ENCODE data around the gene DAAM1.

Gene DAAM1

DNA sequence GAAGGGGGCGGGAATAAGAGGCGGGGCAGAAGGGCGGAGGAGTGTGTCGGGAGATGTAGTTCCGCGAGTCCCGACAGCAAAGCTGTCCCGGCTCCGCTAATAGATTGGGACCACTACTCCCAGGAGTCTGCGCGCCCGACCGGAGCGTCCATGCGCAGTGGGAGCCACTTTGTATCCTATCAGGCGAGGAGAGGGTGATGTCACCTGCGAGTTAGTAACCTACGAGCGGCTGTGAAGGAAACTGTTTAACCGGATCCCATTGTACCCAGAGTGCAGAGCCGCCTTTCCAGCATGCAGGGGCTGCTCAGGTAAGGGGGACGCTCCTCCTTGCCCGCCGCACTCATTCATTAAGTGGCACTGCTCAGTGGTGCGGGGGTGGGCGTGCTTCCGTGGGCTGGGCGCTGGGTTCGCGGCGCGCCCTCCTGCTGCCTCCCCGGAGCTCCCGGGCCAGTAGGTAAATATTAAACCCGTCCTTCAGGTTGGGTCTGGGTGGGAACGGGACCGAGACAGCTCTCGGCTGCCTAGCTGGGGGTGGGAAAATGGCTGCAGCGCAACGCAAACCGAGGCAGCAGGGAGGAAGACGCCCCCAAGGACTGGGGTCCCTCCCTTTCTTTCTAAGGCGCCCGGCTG lies at the start of gene DAAM1:
Gene DAAM1, plus strand, starts transcription at position 207 of the 630 bp plus-strand sequence. CDS start 74,811 bp downstream, outside the sequence.
- peak; percentile 97 for DNase-seq (ENCODE audit: low spot score)

DNA sequence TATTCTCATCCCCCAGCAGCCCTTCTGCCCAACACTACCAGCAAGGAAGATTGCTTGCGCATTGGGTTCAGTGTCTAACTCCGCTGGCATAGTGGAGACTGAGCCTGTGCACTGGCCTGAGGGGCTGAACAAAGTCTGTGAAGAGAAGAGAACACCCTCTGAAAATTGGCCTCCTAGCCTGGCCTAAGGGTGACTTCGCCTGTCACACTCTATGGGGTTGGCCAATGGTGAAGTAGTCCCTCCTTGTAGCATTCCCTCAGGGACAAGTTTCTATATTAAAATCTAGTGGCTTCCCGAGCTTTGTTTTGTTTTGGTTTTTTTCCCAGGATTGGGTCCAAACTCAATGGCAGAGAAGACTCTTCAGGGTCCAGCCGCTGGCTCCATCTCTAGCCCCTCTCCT lies 49.1 kb upstream of the DAAM1 start:
- no peak for DNase-seq (ENCODE audit: low spot score)

DNA sequence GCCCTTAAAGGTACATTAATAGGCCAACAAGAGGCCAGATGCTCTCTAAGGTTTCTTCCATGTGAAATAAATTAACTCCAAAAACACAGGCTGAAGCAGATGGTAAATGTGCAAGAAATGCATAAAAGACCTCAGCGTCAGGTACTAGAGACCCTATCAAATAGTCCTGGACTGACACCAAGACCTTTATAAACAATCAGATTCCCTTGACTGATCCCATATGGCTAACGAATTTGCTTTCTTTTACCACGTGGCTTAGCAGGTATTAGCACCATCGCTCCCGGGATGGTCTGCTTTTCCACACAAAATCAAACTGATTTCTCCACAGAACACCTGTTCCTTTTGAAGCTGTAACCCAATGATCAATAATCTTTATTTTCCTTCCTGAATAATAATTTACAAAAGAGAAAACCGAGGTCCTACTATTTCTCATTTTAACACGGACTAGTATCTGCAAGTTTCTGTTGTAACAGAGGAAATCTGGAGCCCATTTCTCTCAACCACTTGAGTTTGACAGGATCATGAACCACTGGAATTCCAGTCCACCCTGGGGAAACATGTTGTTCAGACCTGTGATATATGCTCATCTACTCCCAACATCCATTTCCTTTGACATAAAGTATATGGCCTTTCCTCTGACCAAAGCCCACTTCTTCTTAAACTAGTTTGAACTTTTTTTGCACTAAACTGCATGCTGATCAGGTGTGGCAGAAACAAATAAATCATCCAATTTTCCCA lies 48.2 kb upstream of the DAAM1 start:
- DNase-seq (ENCODE audit: low spot score) = no peak

DNA sequence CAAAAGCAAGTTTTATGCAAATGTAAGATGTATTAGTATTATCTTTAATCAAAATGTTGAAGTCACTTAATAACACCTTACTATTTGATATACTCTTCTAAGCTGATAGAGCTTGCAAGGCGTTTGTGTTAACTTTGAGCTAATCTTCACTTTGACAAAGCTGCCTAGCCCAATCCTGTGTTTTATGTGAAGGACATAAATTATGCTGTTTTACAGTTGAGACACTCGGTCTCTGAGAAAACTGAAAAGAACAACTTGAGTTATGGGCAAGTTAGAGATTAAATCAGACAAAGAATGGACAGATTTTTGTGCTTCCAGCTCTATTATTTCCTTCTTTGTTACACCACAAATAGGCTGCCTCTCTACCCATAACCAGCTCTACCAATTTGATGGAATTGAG lies 42.0 kb upstream of the DAAM1 start:
- no peak for DNase-seq (ENCODE audit: low spot score)

DNA sequence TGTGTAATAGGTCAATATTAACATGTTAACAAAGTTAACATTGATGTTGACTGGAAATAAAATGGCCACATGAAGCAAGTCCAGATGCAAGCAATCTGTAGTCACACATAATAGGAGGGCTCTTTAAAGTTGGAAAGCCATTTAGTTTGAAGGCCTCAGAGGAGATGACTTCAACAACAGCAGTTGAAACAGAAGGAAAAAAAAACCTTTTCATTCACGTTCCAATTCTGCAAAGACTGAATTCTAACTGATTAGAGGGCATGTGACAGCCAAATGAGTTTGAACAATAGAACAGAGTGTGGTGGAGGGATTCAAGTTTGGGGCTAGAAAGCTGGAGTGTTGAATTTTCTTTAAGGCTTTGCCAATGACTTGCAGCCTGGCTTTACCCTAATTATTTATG lies 41.5 kb upstream of the DAAM1 start:
- DNase-seq (ENCODE audit: low spot score) = no peak

DNA sequence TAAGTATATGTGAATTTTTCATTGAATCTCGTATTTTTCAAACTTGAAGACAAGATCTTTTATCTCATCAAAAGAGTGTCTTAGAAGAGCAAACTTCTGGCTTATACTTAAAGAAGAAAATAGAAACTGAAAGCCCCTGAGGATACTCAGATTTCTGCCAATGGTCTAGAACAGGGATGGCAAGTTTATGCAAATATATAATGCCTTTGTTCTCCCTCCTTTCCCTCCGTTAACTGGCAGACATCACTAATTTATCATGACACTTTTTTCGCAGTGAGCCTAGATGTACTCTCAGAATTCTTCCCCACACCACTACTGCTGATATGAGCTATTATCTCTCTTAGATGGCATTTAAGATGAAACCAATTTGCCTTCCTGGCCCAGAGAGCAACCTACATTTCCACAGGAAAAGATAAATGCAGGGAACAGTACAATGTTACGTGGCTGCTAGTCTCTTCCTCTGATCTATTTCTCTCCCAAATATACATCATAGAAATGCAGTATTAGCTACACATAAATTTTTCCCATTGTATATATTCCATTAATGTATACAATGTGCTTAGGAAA lies 40.0 kb upstream of the DAAM1 start:
- DNase-seq (ENCODE audit: low spot score) = no peak

DNA sequence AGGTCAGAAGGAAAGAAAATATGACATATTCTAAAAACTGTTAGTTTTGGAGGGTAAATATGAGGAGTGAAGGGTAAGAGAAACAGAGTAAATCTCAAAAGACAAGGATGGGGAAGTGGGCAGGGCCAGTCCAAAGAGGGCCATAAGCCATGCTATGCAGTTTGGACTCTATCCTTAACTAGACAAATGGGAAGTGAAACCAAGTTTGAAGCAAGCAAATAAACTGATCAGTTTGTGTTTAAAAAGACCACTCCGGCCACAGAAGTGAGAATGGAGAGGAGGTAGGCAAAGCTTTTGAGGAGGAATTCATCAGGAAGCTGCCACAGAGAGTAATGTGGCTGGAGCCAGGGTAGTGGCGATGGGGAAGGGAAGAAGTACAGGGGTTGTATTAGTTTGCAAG lies 37.5 kb upstream of the DAAM1 start:
- no peak for DNase-seq (ENCODE audit: low spot score)

DNA sequence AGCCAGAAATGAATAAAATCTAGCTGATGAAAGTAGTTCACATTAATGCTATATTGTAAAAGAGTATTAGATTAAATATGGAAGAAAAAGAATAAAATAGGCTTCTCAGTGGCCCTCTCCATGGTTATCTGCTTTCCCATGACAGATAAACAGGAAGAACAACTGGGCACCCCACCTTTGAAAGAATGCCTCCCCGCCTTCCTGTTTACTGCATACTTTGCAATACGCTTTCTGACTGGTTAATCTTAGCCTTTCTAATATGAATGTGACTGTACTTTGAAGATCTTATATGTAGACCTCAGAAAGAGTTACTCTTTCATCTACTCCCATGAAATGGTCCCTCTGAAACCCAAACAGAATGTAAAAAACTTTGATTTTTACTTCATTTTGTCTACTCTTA lies 34.1 kb upstream of the DAAM1 start:
- DNase-seq (ENCODE audit: low spot score) = no peak

DNA sequence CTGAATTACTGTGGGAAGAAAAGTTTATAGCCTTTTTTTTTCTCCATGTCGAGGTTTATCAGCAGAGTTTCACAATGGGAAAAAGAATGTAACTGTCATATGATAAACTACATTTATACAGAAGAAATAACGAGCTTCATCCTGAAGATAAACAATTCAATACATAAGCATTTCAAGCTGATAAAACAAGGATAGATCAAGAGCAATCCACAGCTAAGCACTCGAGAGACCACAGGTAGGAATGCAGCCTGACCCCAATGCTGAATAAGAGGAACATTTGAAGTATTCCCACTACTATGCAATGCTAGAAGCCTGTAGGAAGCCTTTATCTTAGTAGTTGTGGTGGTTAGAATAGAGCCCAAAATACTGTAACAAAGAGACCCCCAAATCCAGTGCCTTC lies 32.6 kb upstream of the DAAM1 start:
- DNase-seq (ENCODE audit: low spot score) = no peak

DNA sequence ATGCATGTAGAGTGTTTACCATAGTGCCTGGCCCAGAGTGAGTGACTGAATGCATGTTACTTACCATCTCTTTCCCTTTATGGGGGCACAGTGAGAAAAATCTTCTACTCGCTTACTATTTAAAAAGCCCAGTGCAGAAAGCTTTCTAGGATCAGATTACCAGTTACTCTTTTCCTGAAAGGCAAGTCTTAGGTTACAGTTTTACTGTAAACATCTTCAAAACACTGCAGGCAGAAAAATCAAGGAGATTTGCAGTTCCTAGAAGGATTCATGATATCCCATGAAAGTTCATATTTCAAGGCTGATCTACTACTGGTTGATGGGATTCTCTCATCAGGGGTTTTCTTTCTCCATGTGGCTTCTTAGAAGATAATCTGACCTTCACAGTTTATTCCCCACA lies 29.3 kb upstream of the DAAM1 start:
- DNase-seq (ENCODE audit: low spot score) = no peak

DNA sequence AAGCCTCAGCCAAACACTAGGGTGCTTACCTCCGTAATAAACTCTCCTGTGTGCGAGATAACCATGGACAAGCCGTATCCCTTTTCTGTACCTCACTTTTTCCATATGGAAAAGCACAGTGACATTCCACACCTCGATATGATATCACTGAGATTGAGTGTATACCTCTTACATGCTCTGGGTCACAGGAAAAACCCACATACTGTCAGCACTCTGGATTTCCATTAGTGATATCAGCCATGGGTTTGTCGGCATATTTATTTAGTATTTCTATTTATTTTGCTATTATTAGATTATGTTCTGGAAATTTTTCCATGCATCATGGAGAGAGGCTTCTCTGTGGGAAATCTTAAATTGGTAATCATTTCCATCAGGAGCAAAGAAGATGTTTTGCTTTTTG lies 28.0 kb upstream of the DAAM1 start:
- no peak for DNase-seq (ENCODE audit: low spot score)

DNA sequence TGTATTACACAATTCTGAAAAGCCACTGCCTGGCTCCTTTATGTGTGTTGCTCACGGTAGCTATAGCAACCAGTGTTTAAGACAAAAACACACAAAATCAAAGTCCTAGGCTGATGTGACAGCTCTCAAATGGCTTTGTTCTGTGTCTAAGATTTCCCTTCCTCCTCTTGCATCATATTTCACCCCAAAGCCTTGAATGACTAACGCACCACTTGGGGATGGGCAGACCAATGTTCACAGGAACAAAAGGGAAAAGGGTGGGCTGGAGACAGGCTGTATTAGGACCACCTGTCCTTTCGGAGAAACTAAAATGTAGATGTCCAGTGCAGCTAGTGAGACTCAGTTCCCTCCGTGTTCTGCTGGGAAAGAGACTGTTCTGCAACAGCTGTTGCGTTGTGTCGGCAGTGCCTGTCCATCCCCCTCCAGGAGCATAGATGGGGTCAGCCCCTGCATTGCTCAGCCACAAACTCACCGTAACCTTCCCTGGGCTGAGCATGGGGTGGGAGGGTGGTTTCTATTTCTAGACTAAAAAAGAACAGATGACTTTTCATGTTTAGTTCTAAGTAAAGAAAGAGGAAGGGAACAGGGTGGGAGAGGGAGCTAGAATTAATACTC lies 26.8 kb upstream of the DAAM1 start:
- DNase-seq (ENCODE audit: low spot score) = no peak

DNA sequence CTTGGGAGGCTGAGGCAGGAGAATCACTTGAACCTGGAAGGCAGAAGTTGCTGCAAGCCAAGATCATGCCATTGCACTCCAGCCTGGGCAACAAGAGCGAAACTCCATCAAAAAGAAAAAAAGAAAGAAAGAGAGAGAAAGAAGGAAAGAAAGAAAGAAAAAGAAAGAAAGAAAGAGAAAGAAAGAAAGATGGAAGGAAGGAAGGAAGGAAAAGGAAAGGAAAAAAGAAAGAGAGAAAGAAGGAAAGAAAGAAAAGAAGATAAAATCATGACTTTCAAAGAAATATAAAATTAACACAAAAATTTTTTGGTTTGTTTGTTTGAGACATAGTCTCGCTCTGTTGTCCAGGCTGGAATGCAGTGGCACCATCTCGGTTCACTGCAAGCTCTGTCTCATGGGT lies 22.2 kb upstream of the DAAM1 start:
- DNase-seq (ENCODE audit: low spot score) = no peak

DNA sequence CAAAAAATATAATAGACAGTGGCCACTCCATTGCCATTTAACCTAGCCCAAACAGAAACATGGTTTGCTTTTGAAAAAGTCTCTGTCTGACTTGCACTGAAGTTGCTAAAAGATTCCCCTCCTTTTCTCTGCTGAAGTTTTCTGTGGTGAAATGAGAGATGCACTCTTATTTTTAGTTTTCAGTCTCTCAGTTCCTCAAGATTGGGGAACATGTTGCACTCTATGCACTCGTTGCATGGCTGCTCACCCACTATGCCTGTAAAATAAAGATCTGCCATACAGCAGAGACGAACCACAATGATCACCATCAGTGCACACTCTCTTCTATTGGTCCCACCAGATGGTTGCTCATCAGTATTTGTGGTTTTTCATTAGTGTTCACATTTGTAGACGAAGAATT lies 13.1 kb upstream of the DAAM1 start:
- DNase-seq (ENCODE audit: low spot score) = no peak

DNA sequence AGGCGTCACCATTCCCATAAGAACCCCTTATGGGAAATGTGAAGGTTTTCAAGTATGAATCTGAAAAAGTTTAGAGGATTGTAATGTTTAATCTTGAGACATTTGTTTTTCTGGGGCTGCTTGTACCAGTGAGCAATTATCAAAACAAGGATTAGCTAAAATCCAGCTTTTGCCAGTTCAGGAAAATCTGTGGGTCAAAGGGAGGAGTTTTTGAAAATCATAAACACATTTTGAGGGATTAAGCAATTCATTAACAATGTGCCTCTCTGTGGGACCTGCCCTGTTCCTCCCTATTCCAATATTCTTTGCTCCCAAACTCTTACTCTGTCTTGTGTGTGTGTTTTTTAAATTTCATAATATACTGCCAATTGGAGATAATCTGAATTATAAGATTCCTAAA lies 11.7 kb upstream of the DAAM1 start:
- DNase-seq (ENCODE audit: low spot score) = no peak

DNA sequence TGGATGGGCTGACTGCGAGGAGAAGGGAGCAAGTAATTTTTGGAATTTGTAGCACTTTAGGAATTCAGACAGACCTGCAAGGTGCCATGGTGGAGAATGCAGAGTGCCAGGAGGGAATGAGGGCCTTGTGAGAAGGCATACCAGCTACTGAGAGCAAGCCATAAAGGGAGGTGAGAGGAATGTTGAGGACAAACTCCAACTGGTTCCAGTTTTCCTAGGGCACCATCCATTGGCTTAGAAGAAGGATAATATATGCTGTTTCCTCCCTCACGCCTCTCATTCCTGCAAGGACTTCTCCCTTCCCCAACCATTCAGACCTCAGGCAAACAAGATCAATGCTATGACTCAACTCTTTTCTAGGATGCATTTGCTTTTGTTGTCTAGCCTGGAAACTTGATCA lies 11.2 kb upstream of the DAAM1 start:
- DNase-seq (ENCODE audit: low spot score) = no peak

DNA sequence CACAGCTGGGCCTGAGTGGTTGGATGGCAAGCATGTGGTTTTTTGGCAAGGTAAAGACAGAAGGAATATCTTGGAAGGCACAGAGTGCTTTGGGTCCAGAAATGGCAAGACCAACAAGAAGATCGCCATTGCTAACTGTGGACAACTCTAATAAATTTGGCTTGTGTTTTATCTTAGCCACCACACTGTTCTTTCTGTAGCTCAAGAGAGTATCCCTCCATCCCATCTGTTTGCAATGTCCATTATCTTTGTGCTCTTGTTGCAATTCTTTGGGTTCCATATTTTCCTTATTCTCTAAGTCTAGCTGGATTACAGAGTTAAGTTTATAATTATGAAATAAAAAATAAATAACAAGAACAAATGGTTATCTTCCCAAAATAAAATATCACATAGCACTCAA lies 6.7 kb upstream of the DAAM1 start:
- DNase-seq (ENCODE audit: low spot score) = peak; percentile 20

DNA sequence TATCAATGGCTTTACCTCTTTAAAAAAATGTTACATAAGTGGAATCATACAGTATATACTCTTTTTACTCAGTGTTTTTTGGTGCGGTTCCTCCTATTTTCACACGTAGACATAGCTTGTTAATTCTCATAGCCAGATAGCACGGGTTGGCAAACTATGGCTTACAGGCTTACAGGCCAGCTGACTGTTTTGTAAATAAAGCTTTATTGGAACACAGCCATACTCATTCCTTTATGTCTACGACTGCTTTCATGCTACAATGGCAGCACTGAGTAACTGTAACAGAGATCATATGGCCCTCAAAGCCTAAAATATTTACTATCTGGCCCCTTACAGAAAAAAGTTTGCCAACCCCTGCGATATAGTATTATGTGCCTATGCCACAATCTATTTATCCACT lies 5.8 kb upstream of the DAAM1 start:
- DNase-seq (ENCODE audit: low spot score) = no peak

DNA sequence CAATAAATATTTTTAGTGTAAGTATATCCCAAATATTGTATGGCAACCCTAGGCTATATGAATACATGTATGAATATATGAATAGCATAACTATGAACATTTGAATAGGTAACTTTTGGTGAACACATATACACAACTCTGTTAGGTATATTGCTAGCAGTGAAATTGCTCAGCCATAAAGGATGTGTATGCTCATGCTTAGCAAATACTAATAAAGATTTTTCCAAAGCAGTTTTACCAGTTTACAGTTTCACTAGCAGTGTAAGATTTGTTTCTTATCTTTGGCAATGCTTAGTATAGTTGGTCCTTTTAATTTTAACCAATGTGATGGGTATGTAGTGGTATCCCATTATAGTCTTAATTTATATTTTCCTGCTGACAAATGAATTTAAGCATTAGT lies 5.3 kb upstream of the DAAM1 start:
- no peak for DNase-seq (ENCODE audit: low spot score)

DNA sequence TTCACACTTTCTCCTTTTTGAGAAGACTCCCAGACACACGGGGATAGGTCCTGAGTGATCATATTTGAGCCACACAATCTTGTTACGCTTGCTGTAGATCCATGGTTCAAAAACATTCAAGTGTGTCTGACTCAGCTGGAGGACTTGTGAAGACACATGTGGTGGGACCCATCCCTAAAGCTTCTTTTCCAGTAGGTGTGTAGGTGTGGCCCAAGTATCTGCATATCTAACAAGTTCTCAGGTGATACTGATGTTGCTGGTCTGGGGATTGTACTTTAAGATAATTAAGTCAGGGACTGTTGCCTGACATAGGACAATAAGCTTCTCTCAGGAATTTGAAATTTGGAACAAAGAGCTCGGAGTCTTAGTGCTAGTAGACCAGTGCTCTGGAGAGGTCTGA lies 4.1 kb upstream of the DAAM1 start:
- DNase-seq (ENCODE audit: low spot score) = no peak

DNA sequence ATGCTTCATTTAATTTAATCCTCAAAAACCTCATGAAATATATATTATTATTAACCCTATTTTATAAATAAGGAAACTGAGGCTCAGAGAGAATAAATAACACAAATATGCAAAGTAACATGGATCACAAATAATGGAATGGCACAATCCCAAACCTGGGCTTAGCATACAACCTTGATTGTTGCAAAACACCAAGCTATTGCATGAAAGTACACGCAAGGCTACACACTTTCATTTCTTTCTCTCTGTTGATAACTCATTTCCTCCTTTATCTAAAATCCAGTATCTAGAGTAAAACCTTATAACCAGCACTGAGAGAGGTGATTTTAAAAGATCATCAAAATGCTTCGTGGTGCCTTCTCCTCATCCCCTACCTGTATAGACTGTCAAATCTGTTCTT lies 2.8 kb upstream of the DAAM1 start:
- DNase-seq (ENCODE audit: low spot score) = no peak

DNA sequence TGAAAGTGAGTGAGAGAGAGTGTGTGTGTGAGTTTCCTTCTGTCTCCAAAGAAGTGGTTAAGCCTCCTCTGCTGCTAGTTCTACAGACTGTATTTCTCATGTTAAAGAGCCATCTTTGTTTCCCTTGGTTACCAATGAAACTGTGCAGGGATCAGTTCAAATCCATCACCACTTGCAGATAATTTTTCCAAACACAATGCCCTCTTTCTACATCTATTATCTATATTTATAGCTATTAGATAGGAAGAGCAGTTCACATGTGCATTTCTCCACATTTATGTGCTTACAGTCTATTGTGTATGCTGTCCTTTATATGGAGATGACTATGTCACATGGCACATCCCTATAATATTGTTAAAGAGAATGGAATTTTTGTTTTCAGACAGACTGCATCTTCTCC lies 2.2 kb upstream of the DAAM1 start:
- no peak for DNase-seq (ENCODE audit: low spot score)

DNA sequence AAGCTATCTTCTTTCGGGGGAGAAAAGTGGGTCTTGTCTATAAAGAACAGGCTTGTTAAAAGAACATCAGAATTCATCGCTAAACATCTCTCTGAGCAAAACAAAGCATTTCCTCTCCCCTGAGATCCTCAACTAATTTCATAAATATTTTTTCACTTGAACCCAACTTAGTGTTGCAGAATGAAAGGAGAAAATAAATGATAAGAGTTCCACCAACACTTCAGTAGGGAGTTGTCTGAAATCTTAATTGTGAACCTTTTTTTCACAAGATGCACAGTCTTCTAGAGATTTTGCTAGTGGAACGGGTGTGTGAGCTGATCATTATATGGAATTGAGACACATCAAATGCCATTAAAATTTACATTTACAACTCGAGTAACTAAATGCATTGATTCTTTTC lies 1.3 kb upstream of the DAAM1 start:
- DNase-seq (ENCODE audit: low spot score) = no peak

Measured in hematopoietic multipotent progenitor cell treated with erythropoietin and hydrocortisone succinate and interleukin-3 and kit ligand, for 15 days (in vitro differentiated cells).